Panc1 (cell line): Measurements from ENCODE around the gene LRCH1. TPM values are rescaled to one million over a fixed set of nuclear protein-coding genes. Genes with fewer than 3 reads are reported as not detected.

Experiments
- ATAC-seq: fragments of 200-7000 bp; cut with Tn5 transposase; 2 replicates; pipeline ENCODE4 v1.9.1; 2020; ENCODE audit warnings: mild to moderate bottlenecking, moderate library complexity
- BruUV-seq: library from RNA; stranded (reverse); fragments of 400-500 nt; replicated peaks from 2 replicates; lab custom pipeline; 2021; lab: Mats Ljungman, UMichigan
- CTCF ChIA-PET: fragments of 300-600 bp; sonication (Branson Sonifier 250); formaldehyde crosslinking; loops from one replicate; lab custom pipeline; 2022; ENCODE audit warnings: antibody characterized with exemption; lab: Charles Lee
- POLR2A ChIA-PET: fragments of 300-600 bp; sonication (Branson Sonifier 250); formaldehyde crosslinking; loops from one replicate; lab custom pipeline; 2022; ENCODE audit warnings: antibody characterized with exemption; lab: Charles Lee
- DNase-seq: peaks from one replicate; pipeline ENCODE4 v3.0.0-alpha.2; 2010; ENCODE audit warnings: low read depth, low spot score
- H3K27ac ChIP-seq: 2 replicates; pipeline ENCODE4 v1.5.1; 2011; ENCODE audit warnings: mild to moderate bottlenecking, low read length, inconsistent platforms
- H3K27me3 ChIP-seq: fragments of 200-500 bp; sonication (Bioruptor generic); 2 replicates; pipeline ENCODE4 v1.6.0; 2014; ENCODE audit warnings: low read length, inconsistent platforms; ENCODE audit not compliant: control insufficient read depth, insufficient read depth
- H3K36me3 ChIP-seq: fragments of 200-500 bp; sonication (Bioruptor generic); 2 replicates; pipeline ENCODE4 v1.5.1; 2014; ENCODE audit warnings: inconsistent platforms, mild to moderate bottlenecking, low read length, moderate library complexity; ENCODE audit not compliant: control insufficient read depth, insufficient read depth
- H3K4me1 ChIP-seq: 2 replicates; pipeline ENCODE4 v1.5.1; 2011; ENCODE audit warnings: inconsistent platforms, mild to moderate bottlenecking, low read length, moderate library complexity; ENCODE audit not compliant: control insufficient read depth, insufficient read depth
- H3K4me3 ChIP-seq, 2 experiments: 2 replicates each; pipeline ENCODE4 v1.5.1; 2011 to 2012; ENCODE audit warnings: low read depth in 2 of 2, low read length in 2 of 2, mild to moderate bottlenecking in 2 of 2, inconsistent platforms in 1 of 2, moderate library complexity in 1 of 2
- H3K9me3 ChIP-seq: fragments of 200-500 bp; sonication (Bioruptor generic); 2 replicates; pipeline ENCODE4 v1.5.1; 2014; ENCODE audit warnings: low read depth, mild to moderate bottlenecking, inconsistent platforms, low read length, moderate library complexity; ENCODE audit not compliant: control insufficient read depth, insufficient read depth
- CTCF ChIP-seq: fragments of 450-650 bp; IDR thresholded peaks from 2 replicates; pipeline ENCODE4 v1.5.1; 2017; ENCODE audit warnings: mild to moderate bottlenecking
- POLR2AphosphoS5 ChIP-seq: IDR thresholded peaks from 2 replicates; pipeline ENCODE4 v1.6.1; 2012; ENCODE audit warnings: mild to moderate bottlenecking, low read depth, low read length, moderate library complexity
- REST ChIP-seq, 2 experiments: IDR thresholded peaks; 2 replicates each; pipeline ENCODE4 v1.6.1; 2011 to 2012; ENCODE audit warnings: low read depth in 2 of 2, control low read depth in 1 of 2, low read length in 1 of 2, mild to moderate bottlenecking in 1 of 2, moderate library complexity in 1 of 2; ENCODE audit not compliant: insufficient read depth in 1 of 2
- SIN3A ChIP-seq: IDR thresholded peaks from 2 replicates; pipeline ENCODE4 v1.6.1; 2012; ENCODE audit warnings: low read depth, mild to moderate bottlenecking, low read length, moderate library complexity, borderline replicate concordance; ENCODE audit not compliant: insufficient read depth
- TCF7L2 ChIP-seq: IDR thresholded peaks from 2 replicates; pipeline ENCODE4 v1.6.1; 2011; ENCODE audit warnings: mild to moderate bottlenecking, low read depth, low read length, inconsistent platforms
- in situ Hi-C: cut with HindIII; loops from 2 replicates; pipeline ENCODE4 v1.10.0; 2016; ENCODE audit warnings: low sequenced_read_pairs, low pct_unique_long_range_greater_than_20kb
- intact Hi-C: fragments of 100-400 bp; cut with micrococcal nuclease; formaldehyde crosslinking; loops from one replicate; pipeline ENCODE4 v1.10.0; 2022; ENCODE audit not compliant: unreplicated experiment
- total RNA-seq: library from RNA; stranded (reverse); gene quantifications from one replicate; pipeline ENCODE4 v1.2.1, GENCODE V29; 2021; ENCODE audit not compliant: unreplicated experiment

The LRCH1 gene
- total RNA-seq, 1 experiment from 2014 or later = 7.9 TPM

GRCh38 chr13:46668302-46668720, 115.3 kb downstream of the LRCH1 start:
- no peak for ATAC-seq

GRCh38 chr13:46668931-46669525, 116.1 kb downstream of the LRCH1 start:
- H3K36me3 ChIP-seq = no peaks in the 10 kb centered on the region
- H3K27ac ChIP-seq = no peak overlapping the region
- CTCF ChIA-PET = no interaction called here

More at GRCh38 chr13:46668302-46668720, 115.3 kb downstream of the LRCH1 start:
- Histone ChIP-seq H3K4me3 (no peak overlapping the region), H3K36me3 (no peaks in the 10 kb centered on the region), H3K9me3 (no peaks in the 10 kb centered on the region), H3K27me3 (no peaks in the 10 kb centered on the region), H3K27ac (no peak overlapping the region), H3K4me1 (0 out of 2 replicates have a peak, but pooled peaks cover 3% of the 10 kb centered on the region)
- intact Hi-C loops (no loop called here), in situ Hi-C loops (no loop called here)
- DNase-seq = no peak
- BruUV-seq = no TSS peak
- POLR2A ChIA-PET = no interaction called here
- CTCF ChIA-PET = no interaction called here
- TF ChIP-seq TCF7L2 (no peak), SIN3A (no peak), REST (IDR thresholded peaks at IDR 0.05; ENCODE audit: insufficient read depth in 1 of 2, low read depth in 2 of 2, low read length in 1 of 2) (no peak), POLR2AphosphoS5 (no peak), CTCF (no peak)

More at GRCh38 chr13:46668931-46669525, 116.1 kb downstream of the LRCH1 start:
- Histone ChIP-seq H3K4me1 (0 out of 2 replicates have a peak, but pooled peaks cover 3% of the 10 kb centered on the region), H3K4me3 (no peak overlapping the region), H3K9me3 (no peaks in the 10 kb centered on the region), H3K27me3 (no peaks in the 10 kb centered on the region)
- in situ Hi-C loops (no loop called here), intact Hi-C loops (no loop called here)
- BruUV-seq = no TSS peak
- DNase-seq = no peak
- POLR2A ChIA-PET = no interaction called here
- ATAC-seq = no peak
- TF ChIP-seq TCF7L2 (no peak), SIN3A (no peak), CTCF (no peak), REST (IDR thresholded peaks at IDR 0.05; ENCODE audit: insufficient read depth in 1 of 2, low read depth in 2 of 2, low read length in 1 of 2) (no peak), POLR2AphosphoS5 (no peak)
